ENCODE data around the gene ARAP1. TPM values are rescaled to one million over a fixed set of nuclear protein-coding genes. Genes with fewer than 3 reads are reported as not detected.

The ARAP1 gene
- total and polyA plus RNA-seq, 2 of the 8 experiments (the other 6 are each of a cell fraction or from before 2014, with no cell fraction given), result 25.7 to 61.6 TPM

- Histone ChIP-seq H3K4me1 (replicated peaks in 1 of 4; ENCODE audit: control insufficient read depth in 3 of 4, insufficient read depth in 4 of 4, low read length in 3 of 4) (peaks cover 0 to 9% (median 5%) of the 10 kb centered on the region in 4 experiments; a peak in 3 of 7 replicates), H2AFZ (ENCODE audit: low read length) (no peak overlapping the region), H4K91ac (replicated peaks; ENCODE audit: insufficient read length, low read length) (no peak overlapping the region), H3K27me3 (replicated peaks in 1 of 4; ENCODE audit: control insufficient read depth in 3 of 4, extremely low read depth in 1 of 4, insufficient read depth in 3 of 4, low read length in 3 of 4) (no peaks in the 10 kb centered on the region), H2BK20ac (ENCODE audit: low read length) (no peak overlapping the region), H3K4me3 (ENCODE audit: extremely low read depth in 1 of 4, insufficient read depth in 2 of 4, low read depth in 3 of 4, low read length in 4 of 4) (no peak overlapping the region), H3K79me2 (ENCODE audit: control insufficient read depth in 1 of 2, insufficient read depth in 2 of 2, low read length in 2 of 2) (peaks cover 0 to 36% of the 10 kb centered on the region in 2 experiments; a peak in 2 of 4 replicates), H2BK120ac (replicated peaks; ENCODE audit: low read depth, low read length) (no peak overlapping the region), H4K8ac (ENCODE audit: extremely low read depth, insufficient read depth, low read length) (no peak overlapping the region), H3K27ac (ENCODE audit: low read depth, low read length) (no peak overlapping the region), H3K23ac (ENCODE audit: insufficient read length) (no peak overlapping the region), H3K18ac (ENCODE audit: extremely low read depth, low read length) (no peak overlapping the region), H3K79me1 (ENCODE audit: low read depth, low read length) (peaks cover 8% of the 10 kb centered on the region; the same call in 1 of the 2 replicates), H2AK5ac (ENCODE audit: low read depth, low read length) (no peak overlapping the region), H2BK15ac (ENCODE audit: low read length) (no peak overlapping the region), H4K20me1 (replicated peaks in 1 of 2; ENCODE audit: control insufficient read depth in 1 of 2, insufficient read depth in 2 of 2, low read length in 2 of 2) (peaks cover 10 to 14% of the 10 kb centered on the region in 2 experiments), H3K9me3 (ENCODE audit: insufficient read depth in 2 of 2, low read depth in 1 of 2, low read length in 1 of 2) (no peaks in the 10 kb centered on the region), H2BK12ac (ENCODE audit: low read depth, low read length) (no peak overlapping the region), H3K4ac (replicated peaks; ENCODE audit: insufficient read length, low read depth, low read length) (no peak overlapping the region), H3K14ac (ENCODE audit: insufficient read length) (no peak overlapping the region), H2BK5ac (ENCODE audit: low read depth, low read length) (no peak overlapping the region), H3K9ac (replicated peaks in 1 of 4; ENCODE audit: extremely low read depth in 1 of 4, low read depth in 3 of 4, low read length in 3 of 4) (no peak overlapping the region), H3K56ac (replicated peaks; ENCODE audit: insufficient read length, low read depth, low read length) (no peak overlapping the region), H3K36me3 (ENCODE audit: control insufficient read depth in 2 of 4, insufficient read depth in 4 of 4, low read length in 3 of 4) (peaks cover 0 to 9% (median 0%) of the 10 kb centered on the region in 4 experiments; a peak in 4 of 8 replicates), H3K23me2 (ENCODE audit: low read depth, low read length) (no peaks in the 10 kb centered on the region), H3K4me2 (ENCODE audit: insufficient read depth in 1 of 2, low read depth in 2 of 2, low read length in 2 of 2) (no peak overlapping the region), H4K5ac (ENCODE audit: insufficient read length, low read depth, low read length) (no peak overlapping the region)
- no peak for DNase-seq (ENCODE audit: low read depth in 1 of 2, low spot score in 2 of 2)
- 86% methylated on average over 4 of the region's 4 CpGs; no CpG with 5 or more reads in 1 of the 2 experiments for WGBS, 2 experiments (ENCODE audit: extremely low coverage in 1 of 2, insufficient coverage in 1 of 2, insufficient read length in 1 of 2, insufficient replicate concordance in 2 of 2, low coverage in 1 of 2, low lambda C conversion rate in 2 of 2, missing lambda C conversion rate in 1 of 2)
- ChIA-PET CTCF (ENCODE audit: partially characterized antibody) (interaction anchor here (0.6 to 7.5 kb wide), 56 partner anchors 8 to 1530 kb away, joined by 3 to 105 read pairs (median 4); partner anchors contain the start of genes ATG16L2 and STARD10), POLR2A (ENCODE audit: partially characterized antibody) (interaction anchor here (0.9 to 1.8 kb wide), 5 partner anchors 9 to 100 kb away, joined by 3 to 7 read pairs (median 3); no protein-coding TSS in a partner anchor)
- no peak for FAIRE-seq
- no peak for TF ChIP-seq BCL11A (IDR thresholded peaks at IDR 0.05; ENCODE audit: low read depth in 2 of 2, low read length in 2 of 2)
- TF ChIP-seq CBX8 (IDR thresholded peaks at IDR 0.05; ENCODE audit: borderline replicate concordance, low read depth, low read length), result no peak
- TF ChIP-seq CREB1 (IDR thresholded peaks at IDR 0.05), result no peak
- no peak for TF ChIP-seq NANOG (IDR thresholded peaks at IDR 0.05; ENCODE audit: insufficient read depth, low read depth, low read length, poor library complexity, severe bottlenecking)
- TF ChIP-seq SAP30 (IDR thresholded peaks at IDR 0.05; ENCODE audit: insufficient read depth, insufficient replicate concordance, low read length), result no peak
- TF ChIP-seq TAF1 (IDR thresholded peaks at IDR 0.05; ENCODE audit: low read depth, low read length), result no peak
- TF ChIP-seq, protein P1, sequence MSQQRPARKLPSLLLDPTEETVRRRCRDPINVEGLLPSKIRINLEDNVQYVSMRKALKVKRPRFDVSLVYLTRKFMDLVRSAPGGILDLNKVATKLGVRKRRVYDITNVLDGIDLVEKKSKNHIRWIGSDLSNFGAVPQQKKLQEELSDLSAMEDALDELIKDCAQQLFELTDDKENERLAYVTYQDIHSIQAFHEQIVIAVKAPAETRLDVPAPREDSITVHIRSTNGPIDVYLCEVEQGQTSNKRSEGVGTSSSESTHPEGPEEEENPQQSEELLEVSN (IDR thresholded peaks at IDR 0.05), result no peak
- no peak for TF ChIP-seq RAD21 (IDR thresholded peaks at IDR 0.05 in 1 of 2, conservative IDR thresholded peaks at IDR 0.05 in 1 of 2; ENCODE audit: low read depth in 2 of 2, low read length in 2 of 2)
- TF ChIP-seq, protein P2, sequence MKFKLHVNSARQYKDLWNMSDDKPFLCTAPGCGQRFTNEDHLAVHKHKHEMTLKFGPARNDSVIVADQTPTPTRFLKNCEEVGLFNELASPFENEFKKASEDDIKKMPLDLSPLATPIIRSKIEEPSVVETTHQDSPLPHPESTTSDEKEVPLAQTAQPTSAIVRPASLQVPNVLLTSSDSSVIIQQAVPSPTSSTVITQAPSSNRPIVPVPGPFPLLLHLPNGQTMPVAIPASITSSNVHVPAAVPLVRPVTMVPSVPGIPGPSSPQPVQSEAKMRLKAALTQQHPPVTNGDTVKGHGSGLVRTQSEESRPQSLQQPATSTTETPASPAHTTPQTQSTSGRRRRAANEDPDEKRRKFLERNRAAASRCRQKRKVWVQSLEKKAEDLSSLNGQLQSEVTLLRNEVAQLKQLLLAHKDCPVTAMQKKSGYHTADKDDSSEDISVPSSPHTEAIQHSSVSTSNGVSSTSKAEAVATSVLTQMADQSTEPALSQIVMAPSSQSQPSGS (IDR thresholded peaks at IDR 0.05; ENCODE audit: low read length), result no peak
- TF ChIP-seq USF2 (IDR thresholded peaks at IDR 0.05; ENCODE audit: low read length), result no peak
Observed at GRCh38 chr11:72725724-72726028, 26.5 kb downstream of the ARAP1 start.

Measured in H1 (cell line).